Gastrocnemius medialis (tissue), 4 donors: Measurements from ENCODE around the gene FARP1.

Source experiments
- POLR2A ChIP-seq, 2 donors: fragments of 450-650 bp; IDR thresholded peaks; one replicate each; pipeline ENCODE4 v1.6.1; 2017; ENCODE audit warnings: antibody characterized with exemption in 2 of 2, mild to moderate bottlenecking in 2 of 2, moderate library complexity in 2 of 2
- TF ChIP-seq, protein P1 (sequence below), 5 experiments: fragments of 450-650 bp in 3 of 5; fragments of 200-600 bp in 2 of 5; sonication (generic) in 2 of 5; IDR thresholded peaks in 4 of 5; conservative IDR thresholded peaks in 1 of 5; 1 replicate in 4 of 5; 2 replicates in 1 of 5; pipeline ENCODE4 v1.5.1; 2016 to 2019; ENCODE audit warnings: antibody characterized with exemption in 5 of 5, mild to moderate bottlenecking in 3 of 5, moderate library complexity in 3 of 5

GRCh38 chr13:98285317-98285716 lies 142.4 kb downstream of the FARP1 start:
- TF ChIP-seq, protein P1, sequence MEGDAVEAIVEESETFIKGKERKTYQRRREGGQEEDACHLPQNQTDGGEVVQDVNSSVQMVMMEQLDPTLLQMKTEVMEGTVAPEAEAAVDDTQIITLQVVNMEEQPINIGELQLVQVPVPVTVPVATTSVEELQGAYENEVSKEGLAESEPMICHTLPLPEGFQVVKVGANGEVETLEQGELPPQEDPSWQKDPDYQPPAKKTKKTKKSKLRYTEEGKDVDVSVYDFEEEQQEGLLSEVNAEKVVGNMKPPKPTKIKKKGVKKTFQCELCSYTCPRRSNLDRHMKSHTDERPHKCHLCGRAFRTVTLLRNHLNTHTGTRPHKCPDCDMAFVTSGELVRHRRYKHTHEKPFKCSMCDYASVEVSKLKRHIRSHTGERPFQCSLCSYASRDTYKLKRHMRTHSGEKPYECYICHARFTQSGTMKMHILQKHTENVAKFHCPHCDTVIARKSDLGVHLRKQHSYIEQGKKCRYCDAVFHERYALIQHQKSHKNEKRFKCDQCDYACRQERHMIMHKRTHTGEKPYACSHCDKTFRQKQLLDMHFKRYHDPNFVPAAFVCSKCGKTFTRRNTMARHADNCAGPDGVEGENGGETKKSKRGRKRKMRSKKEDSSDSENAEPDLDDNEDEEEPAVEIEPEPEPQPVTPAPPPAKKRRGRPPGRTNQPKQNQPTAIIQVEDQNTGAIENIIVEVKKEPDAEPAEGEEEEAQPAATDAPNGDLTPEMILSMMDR (IDR thresholded peaks at IDR 0.05 in 4 of 5, conservative IDR thresholded peaks at IDR 0.05 in 1 of 5): no peak
- no peak for TF ChIP-seq POLR2A (IDR thresholded peaks at IDR 0.05)
